Right lobe of liver (tissue), 6 donors: Measurements from ENCODE around the gene SELENOM. TPM values are rescaled to one million over a fixed set of nuclear protein-coding genes. Genes with fewer than 3 reads are reported as not detected.

ENCODE experiments used
- ATAC-seq, 4 donors: fragments of 200-7000 bp; cut with Tn5 transposase; one replicate each; pipeline ENCODE4 v1.9.1; 2020; ENCODE audit warnings: mild to moderate bottlenecking in 4 of 4, moderate library complexity in 4 of 4
- DNase-seq, 3 donors: peaks; one replicate each; pipeline ENCODE4 v3.0.0-alpha.2; 2020
- H3K27ac ChIP-seq, 3 donors: fragments of 200-600 bp; one replicate each; pipeline ENCODE4 v1.8.0; 2022
- H3K27me3 ChIP-seq, 2 donors: fragments of 200-600 bp; one replicate each; pipeline ENCODE4 v1.8.0; 2022
- H3K36me3 ChIP-seq, 4 donors: fragments of 200-600 bp; sonication (generic) in 1 of 4; one replicate each; pipeline versions ENCODE4 v1.5.1 to v1.8.0; 2017 to 2022; ENCODE audit warnings: control low read depth in 1 of 4
- H3K4me1 ChIP-seq, 4 donors: fragments of 200-600 bp; sonication (generic) in 1 of 4; one replicate each; pipeline versions ENCODE4 v1.5.1 to v1.8.0; 2017 to 2022; ENCODE audit warnings: control low read depth in 1 of 4
- H3K4me3 ChIP-seq, 3 donors: fragments of 200-600 bp; one replicate each; pipeline ENCODE4 v1.8.0; 2022
- H3K9me3 ChIP-seq, 4 donors: fragments of 200-600 bp; sonication (generic) in 1 of 4; one replicate each; pipeline versions ENCODE4 v1.5.1 to v1.8.0; 2017 to 2022; ENCODE audit warnings: control low read depth in 1 of 4
- CTCF ChIP-seq, 4 donors: fragments of 200-600 bp in 3 of 4; fragments of 450-650 bp in 1 of 4; IDR thresholded peaks; one replicate each; pipeline versions ENCODE4 v1.5.1 to v1.8.0; 2016 to 2022; ENCODE audit warnings: antibody characterized with exemption in 4 of 4, mild to moderate bottlenecking in 2 of 4
- POLR2A ChIP-seq: fragments of 450-650 bp; IDR thresholded peaks from one replicate; pipeline ENCODE4 v1.6.1; 2017; ENCODE audit warnings: antibody characterized with exemption, mild to moderate bottlenecking
- WGBS: methylation state at CpG from one replicate; pipeline ENCODE4 v1.1.6; 2018; ENCODE audit warnings: low coverage, low lambda C conversion rate; ENCODE audit not compliant: insufficient coverage; ENCODE audit errors: missing lambda C conversion rate; 5-methylcytosine and 5-hydroxymethylcytosine counted together
- intact Hi-C, 2 donors: fragments of 100-400 bp; cut with DNase I; formaldehyde crosslinking; loops; one replicate each; pipeline versions ENCODE4 v1.11.2 to v1.14.1; 2022
- total RNA-seq, 6 experiments: library from RNA; depleted of rRNA in 2 of 6; stranded (reverse); fragments of >200 nt in 2 of 6; fragmentation: NEBNext Ultra II Directional in 3 of 6; extraction: Animal tissue kit (Norgen Biotek cat#: 25700) in 3 of 6; gene quantifications; one replicate each; pipeline versions ENCODE4 v1.1.0 to v1.2.4, GENCODE V29; 2016 to 2023
- donor health status: DM: no; HTN: yes; CAD: no.
- donor health status: DM: no; HTN: no; CAD: no.
- donor health status: DM: no; HTN: no; CAD: no.
- donor health status: DM: no; HTN: yes; CAD: no.
- donor health status: DM: no; HTN: yes; CAD: no.

Gene SELENOM
- total RNA-seq, 6 experiments from 2014 or later, result 4.7 to 52.0 (median 9.4) TPM

- intact Hi-C loops, result loop anchor here in 1 of 2 donors (10.0 kb wide), 1 partner anchor 49 kb away; no protein-coding TSS in a partner anchor
- Histone ChIP-seq H3K27ac (no peak overlapping the region), H3K27me3 (no peaks in the 10 kb centered on the region), H3K9me3 (no peaks in the 10 kb centered on the region), H3K4me3 (no peak overlapping the region), H3K4me1 (no peaks in the 10 kb centered on the region), H3K36me3 (no peaks in the 10 kb centered on the region)
- TF ChIP-seq CTCF (IDR thresholded peaks at IDR 0.05) (no peak), POLR2A (no peak)
- ATAC-seq (no peak), DNase-seq (no peak)
These were observed 36.9 kb upstream of the SELENOM start for GRCh38 chr22:31144223-31144622.

- Histone ChIP-seq H3K36me3 (no peaks in the 10 kb centered on the region), H3K27ac (no peak overlapping the region), H3K27me3 (no peaks in the 10 kb centered on the region), H3K4me3 (no peak overlapping the region), H3K9me3 (no peaks in the 10 kb centered on the region), H3K4me1 (no peaks in the 10 kb centered on the region)
- intact Hi-C loops, result loop anchor here in 1 of 2 donors (10.0 kb wide), 1 partner anchor 49 kb away; no protein-coding TSS in a partner anchor
- 40% methylated on average over 1 of the region's 3 CpGs for WGBS
- DNase-seq (no peak), ATAC-seq (peak in 1 of 4 donors; percentile 39)
- TF ChIP-seq POLR2A (no peak), CTCF (IDR thresholded peaks at IDR 0.05) (no peak)
These were observed 36.2 kb upstream of the SELENOM start for GRCh38 chr22:31143537-31143936.

GRCh38 chr22:31143038-31143437 is 35.7 kb upstream of the SELENOM start:
- Histone ChIP-seq H3K27ac (no peak overlapping the region), H3K4me1 (no peaks in the 10 kb centered on the region), H3K9me3 (no peaks in the 10 kb centered on the region), H3K4me3 (no peak overlapping the region), H3K36me3 (no peaks in the 10 kb centered on the region), H3K27me3 (no peaks in the 10 kb centered on the region)
- TF ChIP-seq POLR2A (no peak), CTCF (IDR thresholded peaks at IDR 0.05) (no peak)
- DNase-seq, result no peak
- 77% methylated on average over 3 of the region's 3 CpGs for WGBS
- intact Hi-C loops, result loop anchor here in 1 of 2 donors (10.0 kb wide), 1 partner anchor 48 kb away; no protein-coding TSS in a partner anchor
- ATAC-seq, result no peak

- H3K9me3 ChIP-seq, result no peaks in the 10 kb centered on the region
- H3K4me1 ChIP-seq, result no peaks in the 10 kb centered on the region
- H3K27ac ChIP-seq, result no peak overlapping the region
- H3K4me3 ChIP-seq, result no peak overlapping the region
- no peaks in the 10 kb centered on the region for H3K27me3 ChIP-seq
- TF ChIP-seq CTCF (IDR thresholded peaks at IDR 0.05), result no peak
- ATAC-seq (no peak), DNase-seq (no peak)
- 40% methylated on average over 1 of the region's 4 CpGs for WGBS
- intact Hi-C loops, result loop anchor here in 1 of 2 donors (10.0 kb wide), 1 partner anchor 47 kb away; no protein-coding TSS in a partner anchor
- no peaks in the 10 kb centered on the region for H3K36me3 ChIP-seq
These were observed 34.9 kb upstream of the SELENOM start for GRCh38 chr22:31142285-31142684.

GRCh38 chr22:31141551-31141950 is 34.2 kb upstream of the SELENOM start:
- no peak overlapping the region for H3K4me3 ChIP-seq
- H3K4me1 ChIP-seq, result no peaks in the 10 kb centered on the region
- no peak overlapping the region for H3K27ac ChIP-seq
- no peaks in the 10 kb centered on the region for H3K27me3 ChIP-seq
- no peak for TF ChIP-seq POLR2A
- no peak for DNase-seq
- WGBS, result 80% methylated on average over 1 of the region's 2 CpGs
- no peak for ATAC-seq
- no peaks in the 10 kb centered on the region for H3K36me3 ChIP-seq
- H3K9me3 ChIP-seq, result no peaks in the 10 kb centered on the region
- intact Hi-C loops, result loop anchor here in 1 of 2 donors (10.0 kb wide), 1 partner anchor 47 kb away; no protein-coding TSS in a partner anchor
